Forelimb muscle (tissue), 1 donor: Measurements from ENCODE around the gene LHX3. TPM values are rescaled to one million over a fixed set of nuclear protein-coding genes. Genes with fewer than 3 reads are reported as not detected.

Experiments used
- DNase-seq: peaks from one replicate; pipeline ENCODE4 v3.0.0-alpha.2; 2013; ENCODE audit warnings: low read depth
- polyA plus RNA-seq: library from polyadenylated mRNA; unstranded; fragments of 120-200 nt; gene quantifications from one replicate; pipeline ENCODE4 v1.2.1, GENCODE V29; 2013; ENCODE audit not compliant: insufficient read length

The LHX3 gene
- polyA plus RNA-seq, 1 donor: not detected

GRCh38 chr9:136207616-136208015 lies 2.7 kb upstream of the LHX3 start:
- DNase-seq: no peak

- DNase-seq: no peak
These were observed 1.8 kb upstream of the LHX3 start for GRCh38 chr9:136206602-136207275.

DNA sequence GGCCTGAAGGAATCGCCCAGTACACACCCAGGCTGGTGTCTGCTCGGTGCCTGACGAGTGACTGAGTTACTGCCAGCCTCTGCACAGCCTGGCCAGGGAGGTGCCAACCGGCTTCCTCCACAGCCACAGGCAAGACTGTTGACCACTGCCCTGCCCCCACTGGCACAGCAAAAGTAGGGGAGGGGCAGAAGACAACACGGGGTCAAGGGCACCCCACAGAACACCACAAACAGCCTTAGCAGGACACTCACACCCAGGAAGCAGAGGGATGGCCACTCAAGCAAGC lies 722 bp upstream of the LHX3 start:
- no peak for DNase-seq

DNA sequence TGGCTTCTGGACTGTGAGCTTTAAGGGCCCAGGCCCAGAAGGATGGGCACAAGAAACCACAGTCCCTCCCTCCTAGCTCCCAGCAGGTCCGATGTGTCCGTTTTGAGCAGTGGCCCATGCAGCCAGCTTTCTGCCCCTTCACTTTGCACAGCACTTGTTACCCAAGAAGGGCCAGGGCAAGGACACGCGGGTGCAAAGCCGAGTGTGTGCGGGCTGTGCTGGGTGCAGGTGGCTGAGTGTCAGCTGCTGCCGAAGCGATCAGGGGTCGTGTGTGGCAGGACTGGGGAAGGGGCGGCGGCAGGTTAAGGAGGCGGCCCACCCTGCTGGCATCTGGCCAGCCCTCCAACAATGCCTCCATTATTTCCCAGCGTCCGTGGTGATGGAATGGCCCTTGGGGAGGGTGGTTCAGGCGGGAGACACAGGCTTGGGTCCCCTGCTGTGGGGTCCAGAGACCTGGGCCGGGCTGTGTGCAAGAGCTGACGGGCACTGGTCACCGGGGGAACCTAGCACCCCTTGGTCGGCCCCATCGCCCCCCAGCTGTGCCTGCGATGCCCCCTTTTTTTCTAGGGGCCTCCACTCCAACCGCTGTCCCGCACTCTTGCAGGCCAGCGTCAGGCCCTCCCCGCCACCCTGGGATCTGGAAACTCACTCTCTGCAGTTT lies 653 bp downstream of the LHX3 start:
- no peak for DNase-seq

GRCh38 chr9:136203408-136204144 lies 1.4 kb downstream of the LHX3 start:
- DNase-seq: no peak

GRCh38 chr9:136202454-136203407 lies 2.2 kb downstream of the LHX3 start:
- no peak for DNase-seq

GRCh38 chr9:136201609-136202453 lies 3.1 kb downstream of the LHX3 start:
- DNase-seq: no peak

DNA sequence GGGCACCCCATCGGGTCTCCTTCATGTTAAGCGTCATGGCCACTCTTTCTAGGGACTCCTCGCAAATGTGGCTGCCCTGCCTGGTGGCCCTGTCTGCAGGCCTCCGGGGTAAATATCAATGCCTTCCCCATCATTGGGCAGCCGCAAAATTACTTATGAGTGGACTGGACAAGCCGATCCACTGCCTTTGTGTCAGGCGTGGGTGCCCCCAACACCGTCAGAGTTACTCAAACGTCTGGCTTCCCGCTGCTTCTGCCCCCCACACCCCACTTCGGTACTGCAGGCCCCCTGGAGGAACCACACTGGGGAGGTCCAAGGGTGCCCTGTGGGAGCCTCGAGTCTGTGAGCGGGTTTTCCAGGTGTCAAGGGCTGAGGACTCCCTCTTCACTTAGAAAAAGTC lies 3.8 kb downstream of the LHX3 start:
- DNase-seq: no peak

- DNase-seq: no peak
These were observed 4.5 kb downstream of the LHX3 start for GRCh38 chr9:136200424-136200823.

- no peak for DNase-seq
These were observed 5.3 kb downstream of the LHX3 start for GRCh38 chr9:136199391-136200288.

GRCh38 chr9:136198605-136199083 lies 6.3 kb downstream of the LHX3 start:
- no peak for DNase-seq

GRCh38 chr9:136197930-136198604 lies 6.9 kb downstream of the LHX3 start:
- DNase-seq: no peak

GRCh38 chr9:136197084-136197875 lies 7.6 kb downstream of the LHX3 start:
- no peak for DNase-seq

- DNase-seq: no peak
These were observed 8.4 kb downstream of the LHX3 start for GRCh38 chr9:136196404-136197083.

DNA sequence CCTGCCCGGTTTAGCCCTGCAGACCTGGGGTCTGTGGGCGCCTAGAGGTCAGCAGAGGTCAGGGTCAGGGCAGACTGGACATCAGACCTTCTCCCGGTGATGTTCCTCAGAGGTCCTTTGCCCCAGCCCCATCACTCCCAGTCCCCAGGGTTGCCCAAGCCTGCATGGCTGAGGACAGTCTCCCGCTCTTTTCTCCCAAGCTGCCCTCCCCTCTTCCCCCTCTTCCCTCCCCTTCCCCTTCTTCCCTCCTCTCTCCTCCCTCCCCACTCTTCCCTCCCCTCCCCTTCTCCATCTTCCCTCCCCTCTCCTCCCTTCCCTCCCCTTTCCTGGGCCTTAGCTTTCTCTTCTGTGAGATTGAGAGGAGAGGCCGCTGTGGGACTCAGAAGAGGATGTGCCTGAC lies 10.4 kb downstream of the LHX3 start:
- DNase-seq: no peak

DNA sequence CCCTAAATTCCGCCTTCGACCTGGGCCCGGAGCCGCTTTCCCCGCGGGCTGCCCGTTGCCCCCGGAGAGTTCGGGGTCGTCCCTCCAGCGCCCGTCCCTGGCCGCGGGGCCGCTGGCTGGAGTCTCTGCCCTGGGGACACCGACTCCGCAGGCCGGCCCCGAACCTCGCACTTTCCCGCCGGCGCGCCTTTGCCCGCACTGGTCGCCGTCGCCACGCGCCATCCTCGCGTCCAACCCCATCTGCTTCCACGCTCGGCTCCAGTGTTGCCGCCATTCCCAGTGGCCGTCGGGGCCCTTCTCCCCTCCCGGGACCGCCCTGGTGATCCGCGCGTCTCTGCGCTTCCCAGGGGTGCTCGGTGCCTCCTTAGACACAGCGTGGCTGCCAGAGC lies 11.0 kb downstream of the LHX3 start:
- no peak for DNase-seq

GRCh38 chr9:136193127-136193890 lies 11.6 kb downstream of the LHX3 start:
- DNase-seq: no peak
